ENCODE results near the gene RPS6KA2.

RPS6KA2 gene

DNA sequence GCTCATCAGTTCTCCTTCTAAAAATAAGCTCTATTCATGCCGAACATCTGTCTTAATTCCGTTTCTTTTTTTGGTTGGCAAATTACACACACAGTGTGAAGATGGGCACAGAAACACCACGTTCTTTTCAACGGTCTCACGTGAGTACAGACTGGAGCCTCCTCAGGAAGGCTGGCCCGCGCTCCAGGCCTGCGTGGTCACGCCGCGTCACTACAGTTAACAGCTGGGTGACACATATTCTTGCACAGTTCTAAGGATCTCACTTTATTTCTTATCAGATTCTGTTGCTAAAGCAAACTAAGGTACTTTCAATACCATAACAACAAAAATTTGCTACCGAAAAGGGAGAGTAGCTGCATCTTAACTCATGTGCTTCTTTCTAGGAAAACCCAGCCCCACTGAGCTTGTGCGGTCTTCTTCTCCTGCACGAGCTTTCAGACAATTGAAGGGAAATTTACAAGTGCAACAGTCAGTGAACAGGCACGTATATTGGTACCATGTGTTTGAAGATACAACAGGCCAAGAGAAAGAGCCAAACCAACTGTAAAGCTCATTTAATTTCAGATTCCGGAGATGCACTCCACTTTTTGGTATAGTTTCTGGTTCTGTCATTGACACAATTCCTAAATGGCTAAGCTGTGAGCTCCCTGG lies 188.7 kb downstream of the RPS6KA2 start:
- DNase-seq: no peak

GRCh38 chr6:166437661-166438060 lies 189.4 kb downstream of the RPS6KA2 start:
- no peak for DNase-seq

- no peak for DNase-seq
Measured at GRCh38 chr6:166436195-166437139, 190.6 kb downstream of the RPS6KA2 start.

DNA sequence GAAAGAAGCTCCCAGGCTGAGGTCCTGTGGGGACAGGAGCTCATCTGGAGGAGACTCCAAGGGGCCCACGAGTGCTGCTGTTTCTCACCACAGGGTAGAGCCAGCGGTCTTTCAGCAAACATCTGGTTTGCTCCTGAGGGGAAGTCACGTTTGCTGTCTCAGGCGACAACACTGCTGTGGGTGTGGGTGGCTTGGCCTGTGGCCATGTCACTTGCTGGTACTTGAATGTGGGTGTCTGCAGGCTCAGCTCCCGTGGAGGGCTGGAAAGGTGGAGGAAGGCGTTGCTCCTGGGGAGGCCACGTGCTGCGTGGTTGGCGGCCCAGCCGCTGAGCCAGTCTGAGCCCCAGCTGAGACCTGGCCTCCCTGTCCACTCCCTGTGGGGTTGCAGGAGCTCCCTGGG lies 191.5 kb downstream of the RPS6KA2 start:
- DNase-seq: no peak

DNA sequence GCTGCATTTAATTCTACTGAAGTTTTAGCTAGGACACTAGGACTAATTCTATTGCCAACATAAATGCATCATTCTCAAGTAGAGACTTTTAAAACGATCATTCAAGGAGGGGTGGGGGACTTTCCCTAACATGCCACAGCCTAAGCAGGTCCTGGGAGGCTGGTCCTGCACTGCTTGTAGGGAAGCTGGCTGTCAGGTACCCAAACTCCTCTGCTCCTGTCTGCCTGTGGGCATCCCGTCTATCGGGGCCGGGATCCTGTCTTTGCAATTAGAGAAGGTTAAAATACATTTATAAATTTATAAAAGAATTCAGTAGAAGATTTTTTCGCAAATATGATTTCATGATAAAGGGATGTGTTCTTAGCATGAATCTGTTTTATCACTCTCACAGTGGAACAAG lies 192.7 kb downstream of the RPS6KA2 start:
- no peak for DNase-seq

DNA sequence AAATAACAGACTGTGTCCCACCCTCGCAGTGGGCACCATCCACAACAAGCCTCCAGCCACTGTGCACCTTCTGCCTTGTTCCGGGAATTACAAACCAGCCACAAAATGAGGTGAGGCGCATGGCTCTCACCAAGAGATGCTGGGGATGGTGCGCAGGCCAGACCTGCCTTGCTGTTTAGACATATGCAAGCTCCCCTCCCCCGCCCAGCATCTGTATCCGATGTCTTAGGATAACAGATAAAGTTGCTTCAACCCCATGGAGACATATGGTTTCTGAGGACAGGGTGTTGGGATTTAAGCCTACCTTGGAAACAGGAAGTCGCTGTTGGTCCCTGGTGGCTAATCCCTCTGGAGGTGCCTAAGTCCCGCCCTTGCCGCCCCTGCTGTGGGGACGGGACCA lies 194.0 kb downstream of the RPS6KA2 start:
- no peak for DNase-seq

DNA sequence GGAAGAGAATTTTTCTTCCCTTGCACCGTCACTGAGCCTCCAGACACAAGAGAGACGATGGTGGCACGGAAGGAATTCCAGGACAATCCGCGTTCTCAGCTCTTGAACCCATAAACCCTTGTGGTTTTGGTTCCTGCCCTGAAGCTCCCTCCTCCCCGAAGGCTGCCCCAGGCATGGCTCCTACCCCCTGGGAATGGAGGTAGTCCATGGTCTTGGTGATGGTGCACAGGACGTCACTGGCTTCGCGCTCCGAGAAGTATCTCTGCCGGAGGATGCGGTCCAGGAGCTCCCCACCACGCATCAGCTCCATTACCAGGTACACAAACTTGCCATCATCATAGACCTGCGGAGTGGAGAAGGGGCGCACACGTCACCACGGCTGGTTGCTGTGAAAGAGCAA lies 196.8 kb downstream of the RPS6KA2 start:
- DNase-seq: no peak

DNA sequence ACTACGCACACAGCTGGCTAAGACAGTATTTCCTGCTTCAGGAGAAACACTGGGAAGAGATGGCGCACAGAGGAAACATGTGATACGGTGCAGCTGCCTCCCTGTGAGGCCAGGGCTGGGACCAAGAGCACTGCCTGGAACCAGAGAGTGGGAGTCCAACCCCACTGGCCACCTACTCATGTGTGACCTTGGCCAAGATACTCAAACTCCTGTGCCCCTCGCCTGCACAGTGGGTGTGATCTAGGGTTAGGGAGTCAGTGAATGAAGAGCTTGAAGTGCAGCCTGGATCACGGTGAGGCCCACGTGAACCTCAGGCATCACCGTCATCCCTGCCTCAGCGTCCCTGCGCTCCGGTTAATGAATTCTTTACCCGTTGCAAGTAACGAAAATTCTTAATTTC lies 202.6 kb downstream of the RPS6KA2 start:
- no peak for DNase-seq

DNA sequence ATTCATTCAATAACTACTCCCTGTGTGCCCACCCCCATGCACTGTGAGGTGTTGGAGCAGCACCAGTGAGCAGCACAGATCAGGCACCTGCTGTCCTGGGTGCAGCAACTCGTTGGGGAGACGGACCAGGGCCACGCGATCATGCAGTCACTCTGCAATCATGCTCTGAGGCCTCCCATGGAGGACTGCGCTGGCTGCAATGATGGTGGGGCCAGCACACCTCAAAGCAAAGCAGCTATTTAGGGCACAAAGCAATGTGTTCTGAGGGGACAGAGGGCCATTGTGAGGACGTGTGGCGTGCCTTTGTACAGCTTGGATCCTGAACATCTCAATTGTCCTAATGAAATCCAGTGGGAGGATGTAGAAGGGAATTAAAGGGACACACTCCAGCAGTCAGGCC lies 203.3 kb downstream of the RPS6KA2 start:
- no peak for DNase-seq

- no peak for DNase-seq
Measured at GRCh38 chr6:166423051-166423745, 203.9 kb downstream of the RPS6KA2 start.

DNA sequence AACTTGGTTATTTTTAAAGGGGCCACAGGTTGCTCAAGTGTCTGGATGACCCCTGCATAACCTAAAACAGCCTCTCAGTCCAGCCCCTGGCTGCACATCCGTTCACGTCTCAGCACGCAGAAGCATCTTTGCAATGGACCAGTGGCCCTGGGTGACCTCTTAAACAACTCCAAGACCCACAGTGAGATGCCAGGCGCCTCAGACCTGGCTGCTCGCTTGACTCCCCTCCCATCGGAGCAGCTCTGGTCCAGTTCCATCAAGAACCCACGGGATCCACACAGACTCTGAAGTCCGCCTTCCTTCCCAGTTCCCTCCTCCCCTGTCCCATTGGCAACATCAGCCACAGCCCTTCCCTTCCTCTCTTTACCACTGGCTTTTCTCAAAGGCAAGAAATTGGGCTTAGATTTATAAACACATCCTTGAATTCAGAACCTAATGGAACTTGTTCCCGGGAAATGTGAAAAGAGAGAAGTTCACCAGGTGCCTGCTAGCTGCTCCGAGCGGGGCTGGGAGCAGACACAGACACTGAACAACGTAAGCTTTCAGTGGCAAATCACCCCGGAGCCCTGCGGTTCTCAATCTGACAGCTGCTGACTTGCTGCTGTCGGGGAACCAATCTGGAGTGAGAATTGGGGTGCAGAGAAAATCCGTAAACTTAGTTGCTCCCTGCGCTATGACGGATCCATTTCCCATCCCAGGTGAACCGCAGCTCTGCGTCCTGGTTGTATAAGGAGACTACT lies 204.7 kb downstream of the RPS6KA2 start:
- DNase-seq: no peak

- no peak for DNase-seq
Measured at GRCh38 chr6:166420351-166420750, 206.7 kb downstream of the RPS6KA2 start.

- no peak for DNase-seq
Measured at GRCh38 chr6:166419717-166420116, 207.3 kb downstream of the RPS6KA2 start.

GRCh38 chr6:166419286-166419685 lies 207.8 kb downstream of the RPS6KA2 start:
- DNase-seq: no peak

DNA sequence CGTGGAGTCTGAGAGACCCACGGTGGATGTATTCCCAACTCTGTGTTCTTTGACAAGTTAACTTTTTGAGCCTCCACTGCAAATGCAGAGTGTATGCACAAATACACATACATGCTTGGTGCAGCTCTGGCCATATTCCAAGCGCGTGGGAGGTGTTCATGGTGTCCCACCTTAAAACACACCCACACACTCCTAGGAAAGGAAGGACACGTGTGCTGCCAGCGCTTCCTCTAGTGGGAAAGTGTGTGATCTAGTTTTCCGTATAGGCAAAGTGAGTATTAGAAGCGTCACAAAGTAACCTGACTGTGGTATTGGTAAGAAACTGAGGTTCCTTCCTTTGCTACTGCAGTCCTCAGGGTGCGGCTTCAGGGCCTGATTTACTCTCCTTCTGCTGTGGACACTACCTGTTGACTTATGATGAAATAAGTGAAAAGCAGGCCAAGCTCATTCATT lies 208.3 kb downstream of the RPS6KA2 start:
- no peak for DNase-seq

DNA sequence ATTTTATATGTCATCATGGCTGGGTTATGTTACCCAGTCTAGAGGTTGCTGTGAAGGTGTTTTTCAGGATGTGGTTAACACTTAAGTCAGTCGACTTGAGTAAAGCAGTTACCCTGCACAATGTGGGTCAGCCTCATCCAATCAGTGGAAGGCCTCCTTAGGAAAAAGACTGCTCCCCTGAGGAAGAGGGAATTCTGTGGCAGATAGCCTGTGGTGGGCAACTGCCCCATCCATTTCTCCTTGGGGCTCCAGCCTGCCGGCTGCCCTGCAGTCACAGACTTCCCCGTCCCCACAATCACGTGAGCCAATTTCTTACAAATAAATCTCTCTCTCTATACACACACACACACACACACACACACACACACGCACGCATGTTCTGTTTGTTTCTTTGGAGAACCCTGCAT lies 209.8 kb downstream of the RPS6KA2 start:
- DNase-seq: no peak

DNA sequence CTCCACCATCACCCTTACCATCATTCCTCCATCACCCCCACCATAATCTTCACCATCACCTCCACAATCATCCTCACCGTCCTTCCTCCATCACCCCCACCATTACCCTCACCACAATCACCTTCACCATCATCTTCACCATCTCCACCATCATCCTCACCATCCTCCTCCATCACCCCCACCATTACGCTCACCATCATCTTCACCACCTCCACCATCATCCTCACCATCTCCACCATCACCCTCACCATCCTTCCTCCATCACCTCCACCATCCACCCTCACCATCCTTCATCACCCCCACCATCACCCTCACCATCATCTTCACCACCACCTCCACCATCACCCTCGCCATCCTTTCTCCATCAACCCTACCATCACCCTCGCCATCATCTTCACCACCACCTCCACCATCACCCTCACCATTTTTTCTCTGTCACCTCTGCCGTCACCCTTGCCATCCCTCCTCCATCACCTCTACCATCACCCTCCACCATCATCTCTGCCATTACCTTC lies 211.2 kb downstream of the RPS6KA2 start:
- DNase-seq: no peak

DNA sequence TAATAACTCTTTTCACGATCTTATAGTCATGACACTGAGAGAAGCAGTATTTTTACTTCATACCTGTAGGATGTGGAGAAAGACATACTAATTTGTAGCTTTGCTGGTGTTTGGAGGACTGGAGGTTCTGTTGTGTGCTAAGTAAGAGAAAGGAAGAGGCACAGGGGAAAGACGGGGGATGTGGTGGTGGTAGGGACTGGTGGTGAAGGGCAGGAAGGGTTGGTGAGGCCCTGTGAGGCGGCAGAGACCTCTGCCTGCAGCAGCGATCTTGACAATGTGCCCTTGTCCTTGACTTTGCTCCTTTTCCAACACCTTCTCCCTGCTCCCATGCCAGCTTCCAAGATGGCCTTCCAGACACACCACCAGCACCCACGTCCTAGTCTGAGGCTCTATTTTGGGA lies 211.7 kb downstream of the RPS6KA2 start:
- DNase-seq: no peak

DNA sequence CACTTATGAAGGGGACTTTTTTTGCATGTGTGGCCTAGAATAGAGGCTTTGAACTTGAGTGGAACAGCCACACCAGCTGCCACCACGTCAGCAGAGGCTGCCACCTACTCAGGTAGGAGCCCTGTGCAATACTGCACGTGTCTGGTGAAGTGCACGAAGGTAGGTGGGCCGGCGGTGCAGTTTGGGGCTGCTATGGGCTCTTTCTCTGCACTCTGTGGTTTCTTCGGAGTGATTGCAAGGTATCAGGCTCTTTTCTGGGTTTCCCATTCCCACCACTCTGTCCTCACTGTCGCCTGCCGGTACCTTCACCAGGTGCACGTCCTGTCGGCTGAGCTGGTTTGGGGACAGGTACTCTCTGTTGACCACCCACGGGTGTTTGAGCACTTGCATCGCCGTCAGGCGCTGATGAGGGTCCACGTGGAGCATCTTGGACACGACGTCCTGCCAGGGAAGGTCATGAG lies 213.5 kb downstream of the RPS6KA2 start:
- DNase-seq: no peak

DNA sequence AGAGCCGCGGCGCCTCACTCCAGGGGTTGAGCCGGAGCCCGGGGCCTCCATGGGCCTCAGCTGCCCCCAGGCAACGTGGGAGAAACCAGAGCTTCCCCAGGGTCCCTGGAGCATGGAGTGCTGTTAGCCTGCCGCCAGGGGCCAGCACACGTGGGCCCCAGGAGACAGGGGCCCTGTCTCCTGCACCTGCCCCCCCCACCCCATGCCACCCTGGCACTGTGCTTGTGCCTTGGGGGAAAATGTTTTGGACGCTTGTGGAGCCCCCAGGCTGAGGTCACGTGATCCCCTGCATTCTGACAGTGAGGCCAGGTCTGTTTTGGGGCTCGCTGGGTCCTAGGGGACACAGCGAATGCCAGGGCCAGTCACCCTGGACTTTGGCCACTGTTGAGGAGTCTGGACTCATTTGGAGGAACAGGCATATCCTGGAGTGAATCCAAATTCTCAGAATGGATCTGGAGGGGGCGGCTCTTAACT lies 214.1 kb downstream of the RPS6KA2 start:
- no peak for DNase-seq

GRCh38 chr6:166412156-166412910 lies 214.7 kb downstream of the RPS6KA2 start:
- no peak for DNase-seq

- no peak for DNase-seq
Measured at GRCh38 chr6:166411721-166412151, 215.3 kb downstream of the RPS6KA2 start.

Measured in NCI-H446 treated with DMSO at 0.1 percent for 48 hours (cell line).